GM18526 (cell line): Measurements from ENCODE around the gene PAX9.

Source experiments
- POLR2A ChIP-seq: IDR thresholded peaks from 3 replicates; pipeline ENCODE4 v1.6.1; 2011; ENCODE audit not compliant: insufficient read length; ENCODE audit errors: extremely low read depth

The PAX9 gene

DNA sequence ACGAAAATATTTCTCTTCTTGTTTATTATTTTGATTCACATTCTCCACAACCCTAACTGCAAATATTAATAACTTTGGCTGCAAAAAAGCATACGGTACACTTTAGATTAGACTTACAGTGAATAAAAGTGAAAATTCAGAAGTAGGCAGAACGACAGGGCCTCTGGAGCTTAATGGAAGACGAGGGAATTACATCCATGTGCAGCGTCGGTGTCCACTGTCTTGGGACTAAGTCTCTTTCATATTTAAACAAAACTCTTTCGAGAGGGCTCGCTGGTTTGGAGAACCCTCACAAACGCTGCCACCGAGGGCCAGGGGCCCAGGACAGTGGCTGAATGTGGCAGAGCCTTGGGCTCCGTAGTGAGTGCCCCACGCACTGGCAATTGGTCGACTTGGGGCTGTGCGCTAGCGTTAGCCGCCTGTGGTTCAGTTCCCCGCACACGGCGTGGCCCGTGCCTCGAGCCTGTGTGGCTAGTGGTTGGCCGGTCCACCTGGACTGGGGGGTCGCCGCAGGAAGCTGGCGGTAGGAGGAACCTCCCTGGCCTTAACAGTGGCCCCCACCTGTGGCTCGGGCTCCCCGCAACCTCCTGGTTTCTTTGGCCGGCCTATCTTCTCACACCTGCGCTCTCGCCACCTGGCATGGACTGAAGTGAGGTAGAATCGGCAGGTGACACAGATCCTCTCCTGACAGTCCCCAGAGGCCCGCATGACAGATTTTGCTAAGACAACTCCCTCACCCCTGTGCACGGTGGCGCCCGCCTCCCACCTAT, 739 bp upstream of the PAX9 start:
- TF ChIP-seq POLR2A: no peak

- TF ChIP-seq POLR2A: no peak
These were observed 540 bp downstream of the PAX9 start for GRCh38 chr14:36662258-36662542.

DNA sequence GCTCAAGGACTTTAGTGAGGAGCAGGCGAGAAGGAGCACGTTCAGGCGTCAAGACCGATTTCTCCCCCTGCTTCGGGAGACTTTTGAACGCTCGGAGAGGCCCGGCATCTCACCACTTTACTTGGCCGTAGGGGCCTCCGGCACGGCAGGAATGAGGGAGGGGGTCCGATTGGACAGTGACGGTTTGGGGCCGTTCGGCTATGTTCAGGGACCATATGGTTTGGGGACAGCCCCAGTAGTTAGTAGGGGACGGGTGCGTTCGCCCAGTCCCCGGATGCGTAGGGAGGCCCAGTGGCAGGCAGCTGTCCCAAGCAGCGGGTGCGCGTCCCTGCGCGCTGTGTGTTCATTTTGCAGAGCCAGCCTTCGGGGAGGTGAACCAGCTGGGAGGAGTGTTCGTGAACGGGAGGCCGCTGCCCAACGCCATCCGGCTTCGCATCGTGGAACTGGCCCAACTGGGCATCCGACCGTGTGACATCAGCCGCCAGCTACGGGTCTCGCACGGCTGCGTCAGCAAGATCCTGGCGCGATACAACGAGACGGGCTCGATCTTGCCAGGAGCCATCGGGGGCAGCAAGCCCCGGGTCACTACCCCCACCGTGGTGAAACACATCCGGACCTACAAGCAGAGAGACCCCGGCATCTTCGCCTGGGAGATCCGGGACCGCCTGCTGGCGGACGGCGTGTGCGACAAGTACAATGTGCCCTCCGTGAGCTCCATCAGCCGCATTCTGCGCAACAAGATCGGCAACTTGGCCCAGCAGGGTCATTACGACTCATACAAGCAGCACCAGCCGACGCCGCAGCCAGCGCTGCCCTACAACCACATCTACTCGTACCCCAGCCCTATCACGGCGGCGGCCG, 1.1 kb downstream of the PAX9 start:
- TF ChIP-seq POLR2A: no peak

- no peak for TF ChIP-seq POLR2A
These were observed 2.0 kb downstream of the PAX9 start for GRCh38 chr14:36663404-36664321.

- no peak for TF ChIP-seq POLR2A
These were observed 2.9 kb downstream of the PAX9 start for GRCh38 chr14:36664322-36665193.

DNA sequence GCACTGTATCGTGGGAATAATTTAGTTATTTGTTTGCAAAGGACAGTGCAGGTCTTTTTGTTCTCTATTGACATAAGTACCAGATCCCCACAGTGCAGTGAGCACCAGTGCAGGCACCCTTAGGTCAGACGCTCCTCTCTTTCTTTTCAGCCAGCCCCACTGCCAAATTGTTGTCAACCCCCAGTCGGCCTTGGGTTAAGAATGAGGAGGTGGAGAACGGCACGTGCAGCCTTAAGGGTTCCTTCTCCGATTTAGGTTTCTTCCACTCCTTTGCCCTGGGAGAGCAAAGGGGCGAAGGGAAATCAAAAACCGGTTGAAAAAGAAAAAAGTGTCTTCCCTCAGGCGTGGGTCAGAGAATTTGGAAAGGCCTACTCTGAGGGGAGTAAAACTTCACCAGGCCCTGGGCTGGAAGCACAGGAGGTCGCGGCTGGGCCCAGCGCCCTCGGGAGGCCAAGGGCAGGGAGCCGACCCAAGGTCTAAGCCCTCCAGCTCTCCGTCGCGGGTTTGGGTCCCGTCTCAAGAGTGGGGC, 4.3 kb downstream of the PAX9 start:
- no peak for TF ChIP-seq POLR2A

- TF ChIP-seq POLR2A: no peak
These were observed 5.0 kb downstream of the PAX9 start for GRCh38 chr14:36666416-36667206.

DNA sequence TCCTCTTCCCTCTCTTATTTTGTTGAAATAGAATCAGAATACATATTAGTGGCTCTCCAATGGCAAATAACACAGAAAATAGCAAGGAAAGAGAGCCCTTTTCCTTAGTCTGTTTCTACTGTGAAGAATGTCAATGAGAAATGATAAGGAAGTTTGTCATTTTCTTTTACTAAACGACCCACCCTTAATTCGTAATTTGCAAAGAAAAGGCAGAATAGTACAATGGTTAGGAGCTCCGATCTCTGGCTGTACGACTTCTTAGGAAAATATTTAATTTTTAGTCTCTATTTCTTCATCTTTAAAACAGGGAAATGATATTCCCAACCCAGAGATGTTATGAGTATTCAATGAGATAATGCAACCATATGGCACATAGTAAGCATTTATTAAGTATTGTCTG, 6.0 kb downstream of the PAX9 start:
- no peak for TF ChIP-seq POLR2A

GRCh38 chr14:36671149-36671548, 9.5 kb downstream of the PAX9 start:
- TF ChIP-seq POLR2A: no peak

DNA sequence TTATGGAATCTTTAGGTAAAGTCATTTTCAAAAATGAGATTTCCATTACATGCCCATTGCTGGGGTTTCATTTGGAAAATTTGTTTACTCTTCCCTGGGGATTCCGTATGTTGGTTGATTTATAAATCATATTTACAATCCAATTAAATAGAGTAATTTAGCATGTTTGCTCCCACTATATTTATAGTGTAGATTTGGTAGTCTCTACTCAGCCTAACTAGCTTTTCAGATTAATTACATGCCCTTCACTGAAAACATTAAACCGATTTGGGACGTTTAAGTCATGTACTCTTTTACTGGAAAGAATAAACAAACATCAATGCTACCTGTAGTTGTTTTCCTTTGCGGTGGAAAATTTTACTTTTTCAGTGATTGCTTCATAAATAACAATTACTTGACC, 10.4 kb downstream of the PAX9 start:
- TF ChIP-seq POLR2A: no peak

DNA sequence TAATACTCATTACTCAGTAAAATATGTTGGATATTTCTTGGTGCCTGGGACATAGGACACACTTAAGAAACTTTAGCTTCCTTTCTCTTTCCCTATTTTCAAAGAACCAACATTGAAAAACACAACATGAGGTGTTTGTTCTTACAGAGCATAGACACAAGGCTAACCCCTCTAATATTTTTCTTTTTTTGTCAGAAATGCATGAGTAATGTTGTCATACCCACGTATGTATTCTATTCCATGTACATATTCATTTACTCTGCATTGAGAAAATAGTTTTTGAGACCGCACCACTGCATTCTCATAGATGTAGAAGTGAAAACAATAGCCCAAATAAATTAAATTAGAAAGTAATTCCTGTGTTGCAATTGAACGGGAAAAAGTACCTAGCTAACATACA, 13.0 kb downstream of the PAX9 start:
- no peak for TF ChIP-seq POLR2A

DNA sequence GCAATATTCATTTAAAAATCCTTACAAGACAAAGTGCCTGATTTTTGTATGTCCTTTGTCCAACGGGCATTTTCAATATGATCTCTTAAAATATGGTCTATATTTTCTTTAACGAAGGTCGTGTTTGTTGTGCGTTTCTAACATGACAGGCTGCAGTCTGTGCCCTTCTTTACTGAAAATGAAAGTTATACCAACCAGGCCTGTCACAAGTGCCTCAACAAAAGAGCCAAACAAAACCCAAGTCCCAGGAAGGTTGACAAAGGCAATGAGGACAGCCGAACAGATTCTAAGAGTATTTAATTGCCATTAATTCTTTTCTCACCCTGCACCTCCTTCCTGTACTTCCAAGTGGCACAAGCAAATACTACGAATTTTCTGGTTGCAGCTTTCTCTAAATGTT, 13.9 kb downstream of the PAX9 start:
- no peak for TF ChIP-seq POLR2A

- TF ChIP-seq POLR2A: no peak
These were observed 14.6 kb downstream of the PAX9 start for GRCh38 chr14:36676236-36676635.

- TF ChIP-seq POLR2A: no peak
These were observed 20.7 kb downstream of the PAX9 start for GRCh38 chr14:36682338-36682737.
